IPS DF 4.7 (cell line): Measurements from ENCODE around the gene CRADD.
"Not testable (repeated sequence)": the region's sequence is repeated elsewhere in the genome, so short reads cannot be mapped to it uniquely, and the experiment has no call there.

ENCODE experiments used
- DNase-seq: peaks from one replicate; pipeline ENCODE4 v3.0.0-alpha.2; 2013; ENCODE audit warnings: low spot score; ENCODE audit errors: extremely low read depth

Gene CRADD

DNA sequence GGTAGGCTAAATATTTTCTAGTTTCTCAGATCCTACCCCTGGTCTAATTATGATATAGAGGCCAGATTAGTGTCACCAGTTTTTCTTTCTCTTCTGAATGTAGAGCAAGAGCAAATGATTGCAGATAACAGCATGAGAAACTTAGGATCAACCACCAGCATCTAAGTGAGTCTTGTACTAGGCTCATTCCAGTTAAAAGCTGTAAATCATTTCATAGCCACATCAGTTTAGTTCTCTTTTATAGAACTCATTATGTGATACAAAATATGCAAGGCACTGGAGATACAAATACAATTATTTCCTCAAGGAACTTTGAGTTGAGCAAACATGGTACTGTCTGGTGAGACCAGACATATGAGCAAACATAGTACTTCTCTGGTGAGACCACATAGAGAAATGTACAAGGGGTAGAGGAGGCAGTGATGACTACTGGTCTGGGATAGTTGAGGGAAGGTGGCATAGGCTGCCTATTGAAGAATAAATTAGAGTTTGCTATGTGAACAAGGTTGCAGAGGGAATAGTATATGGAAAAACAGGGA is 59.5 kb downstream of the CRADD start:
- no peak for DNase-seq

DNA sequence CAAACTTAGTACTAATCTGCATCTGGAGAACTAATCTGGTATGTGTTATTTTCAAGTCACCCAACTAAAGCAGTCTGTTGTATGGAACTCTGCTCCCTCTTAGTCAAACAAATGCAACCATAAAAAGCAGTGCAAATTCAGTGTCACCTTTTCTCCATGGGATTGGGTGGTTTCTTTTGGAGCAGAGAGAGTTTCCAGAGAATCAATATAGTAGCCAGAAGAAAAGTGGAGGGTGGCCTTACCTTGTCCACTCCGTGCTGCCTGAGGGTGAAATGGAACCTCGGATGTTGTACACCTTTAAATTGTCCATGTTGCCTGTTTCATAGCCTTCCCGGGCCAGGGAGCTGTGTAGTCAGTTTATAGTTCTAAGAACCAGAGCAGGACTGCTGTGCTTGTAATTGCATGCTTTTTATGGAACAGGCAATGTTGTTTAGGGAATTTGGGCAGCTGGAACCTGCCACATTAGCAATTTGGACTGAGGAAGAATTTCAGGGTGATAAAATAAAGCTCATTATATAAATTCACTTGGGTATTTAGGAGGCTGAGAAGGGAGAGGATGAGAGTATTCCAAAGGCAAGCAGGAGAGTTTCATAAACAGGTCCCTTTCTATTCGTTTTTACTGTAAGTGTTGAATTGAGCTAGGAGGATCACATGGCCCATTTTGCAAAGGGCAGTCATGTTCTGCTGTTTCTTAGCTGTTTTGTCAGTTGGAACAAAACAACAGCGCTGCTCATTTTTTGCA is 60.5 kb downstream of the CRADD start:
- DNase-seq = no peak

DNA sequence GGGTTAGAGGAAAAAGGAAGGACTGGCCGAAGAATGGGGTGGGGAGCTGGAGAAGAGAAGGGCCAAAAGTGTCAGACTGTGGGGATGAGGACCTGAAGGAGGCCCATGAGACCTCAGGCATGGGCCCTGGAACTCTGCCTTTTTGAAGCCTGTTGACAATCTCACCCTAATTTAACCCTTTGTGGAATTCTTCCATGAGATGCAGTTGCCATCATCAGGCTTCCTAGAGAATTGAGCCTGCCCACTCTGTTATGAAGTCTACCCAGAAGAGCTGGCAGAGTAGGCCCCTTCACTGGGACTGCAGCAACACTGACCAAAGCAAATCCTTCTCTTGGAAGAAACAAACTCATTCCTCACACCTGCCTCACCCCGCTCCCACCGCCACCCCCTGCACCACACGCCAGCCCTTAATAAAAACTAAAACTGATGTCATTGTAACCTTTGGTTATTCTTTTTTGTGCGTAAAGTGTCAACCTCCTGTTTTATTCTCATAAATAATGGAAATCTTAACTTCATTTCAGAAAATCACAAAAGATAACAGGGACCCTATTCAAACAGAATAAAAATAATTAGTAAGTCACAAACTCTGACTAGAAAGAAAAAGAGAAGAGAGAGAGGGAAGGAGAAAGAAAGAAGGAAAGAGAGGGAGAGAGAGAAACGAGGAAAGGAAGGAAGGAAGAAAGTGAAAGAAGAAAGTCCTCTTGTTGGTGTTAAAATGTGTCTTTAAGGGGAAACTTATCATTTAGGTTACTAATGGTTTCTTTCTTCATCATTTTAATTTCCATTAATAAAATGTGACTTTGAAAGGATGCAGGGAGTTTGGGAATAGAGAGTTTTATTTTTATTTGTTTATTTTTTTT is 61.3 kb downstream of the CRADD start:
- DNase-seq = no peak

DNA sequence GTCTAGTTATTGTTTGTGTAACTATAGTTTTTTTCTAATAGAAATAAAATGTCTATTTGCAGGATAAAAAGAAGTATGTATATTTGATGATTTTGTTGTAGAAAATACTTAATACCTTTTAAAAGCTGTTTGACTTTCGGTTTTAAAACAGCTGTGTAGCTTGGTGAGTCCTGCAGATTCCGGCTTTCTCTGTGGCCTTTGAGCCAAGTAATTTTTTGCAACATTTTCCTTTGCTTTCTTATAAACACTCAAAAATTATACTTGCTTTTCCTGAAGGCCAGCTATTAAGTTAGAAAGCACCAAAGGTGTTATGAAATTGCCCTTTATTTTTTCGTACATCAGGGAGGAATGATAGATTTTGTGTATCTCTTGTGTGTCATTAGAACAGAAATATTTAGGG is 63.6 kb downstream of the CRADD start:
- DNase-seq = no peak

DNA sequence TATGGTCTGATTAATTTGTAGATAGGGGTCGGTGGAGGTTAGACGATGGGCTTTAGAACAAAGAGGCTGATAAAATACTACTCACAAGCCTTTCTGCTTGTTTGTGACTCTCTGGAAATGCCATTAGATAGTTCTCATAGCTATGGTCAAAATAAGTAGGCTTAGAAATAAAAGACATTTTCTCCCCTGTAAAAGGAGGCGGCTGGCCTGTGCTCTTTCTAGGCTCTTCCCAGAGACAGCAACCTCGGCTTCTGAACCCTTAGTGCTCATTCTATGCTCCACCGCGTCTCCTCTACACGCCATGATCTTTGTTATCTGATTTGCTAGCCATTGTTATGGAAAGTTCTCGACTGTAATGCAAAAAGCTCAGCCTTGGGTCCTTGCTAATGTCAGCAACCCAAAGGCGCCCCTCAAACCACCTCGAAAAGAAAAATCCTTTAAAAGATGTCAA is 64.5 kb downstream of the CRADD start:
- peak; percentile 95 for DNase-seq

DNA sequence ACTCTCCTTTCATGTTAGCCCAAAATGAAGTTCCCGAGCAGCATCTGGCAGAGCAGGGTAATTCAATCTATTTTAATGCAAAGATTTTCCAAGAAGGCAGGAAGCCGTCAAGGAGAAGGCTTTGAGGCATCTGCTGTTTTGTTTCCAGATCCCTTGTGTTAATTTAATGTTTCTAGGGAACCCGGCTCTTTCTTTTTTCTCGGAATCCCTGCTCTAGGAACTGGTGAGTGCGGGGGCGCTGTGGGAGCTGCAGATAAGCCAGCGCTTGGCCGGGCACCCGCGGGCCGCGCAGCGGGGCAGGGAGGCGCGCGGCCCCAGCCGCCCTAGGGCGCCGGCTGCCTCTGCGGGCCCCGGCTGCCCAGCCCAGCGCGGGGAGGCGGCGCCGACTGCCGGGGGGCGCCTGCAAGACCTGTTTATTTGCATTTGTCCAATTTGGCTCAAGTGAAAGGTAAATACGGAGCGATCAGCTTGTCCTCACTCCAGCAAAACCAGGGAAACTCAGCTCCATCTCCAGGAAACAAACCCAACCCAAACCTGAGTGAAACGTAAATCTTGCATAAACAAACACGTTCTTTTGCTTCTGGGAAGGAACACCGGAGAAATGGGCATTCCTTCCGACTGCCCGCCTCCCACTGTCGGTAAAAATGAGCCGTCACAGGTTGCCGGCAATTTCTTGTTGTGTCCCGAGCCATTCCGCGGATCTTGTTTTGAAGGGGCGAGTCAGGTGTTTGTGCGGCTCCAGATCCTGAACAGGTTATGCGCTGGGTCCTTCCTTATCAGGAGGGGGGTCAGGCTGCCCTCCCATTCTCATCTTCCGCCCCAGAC is 65.1 kb downstream of the CRADD start:
- DNase-seq = no peak

DNA sequence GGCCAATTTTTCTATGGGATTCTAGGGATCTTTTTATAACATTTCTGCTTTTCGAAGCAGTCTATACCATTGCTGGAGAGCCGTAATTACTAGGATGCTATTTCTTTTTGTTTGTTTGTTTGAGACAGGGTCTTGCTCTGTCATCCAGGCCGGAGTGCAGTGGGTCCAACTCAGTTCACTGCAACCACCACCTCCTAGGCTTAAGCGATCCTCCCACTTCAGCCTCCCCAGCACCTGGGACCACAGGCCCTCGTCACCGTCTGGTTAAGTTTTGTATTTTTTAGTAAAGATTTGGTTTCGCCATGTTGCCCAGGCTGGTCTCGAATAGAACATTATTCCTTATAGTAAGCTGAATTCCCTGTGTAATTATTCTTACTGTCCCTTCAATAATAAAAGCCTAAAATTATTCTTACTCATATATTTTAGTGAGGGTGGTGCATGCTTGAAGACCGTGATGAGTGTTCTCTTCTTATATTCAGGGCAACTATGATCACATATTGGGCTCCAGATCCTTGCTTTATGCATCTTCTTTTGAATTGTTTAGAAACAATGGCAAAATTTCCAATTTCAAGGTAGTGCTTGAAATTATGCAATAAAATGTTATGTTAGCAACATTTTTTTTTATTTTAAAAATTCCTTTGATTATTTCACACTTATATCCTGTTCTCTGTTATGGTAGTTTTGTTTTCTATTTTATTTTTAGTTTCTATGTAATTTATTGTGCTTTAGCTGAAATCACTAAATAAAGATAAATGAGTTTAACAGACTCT is 66.2 kb downstream of the CRADD start:
- DNase-seq = no peak

DNA sequence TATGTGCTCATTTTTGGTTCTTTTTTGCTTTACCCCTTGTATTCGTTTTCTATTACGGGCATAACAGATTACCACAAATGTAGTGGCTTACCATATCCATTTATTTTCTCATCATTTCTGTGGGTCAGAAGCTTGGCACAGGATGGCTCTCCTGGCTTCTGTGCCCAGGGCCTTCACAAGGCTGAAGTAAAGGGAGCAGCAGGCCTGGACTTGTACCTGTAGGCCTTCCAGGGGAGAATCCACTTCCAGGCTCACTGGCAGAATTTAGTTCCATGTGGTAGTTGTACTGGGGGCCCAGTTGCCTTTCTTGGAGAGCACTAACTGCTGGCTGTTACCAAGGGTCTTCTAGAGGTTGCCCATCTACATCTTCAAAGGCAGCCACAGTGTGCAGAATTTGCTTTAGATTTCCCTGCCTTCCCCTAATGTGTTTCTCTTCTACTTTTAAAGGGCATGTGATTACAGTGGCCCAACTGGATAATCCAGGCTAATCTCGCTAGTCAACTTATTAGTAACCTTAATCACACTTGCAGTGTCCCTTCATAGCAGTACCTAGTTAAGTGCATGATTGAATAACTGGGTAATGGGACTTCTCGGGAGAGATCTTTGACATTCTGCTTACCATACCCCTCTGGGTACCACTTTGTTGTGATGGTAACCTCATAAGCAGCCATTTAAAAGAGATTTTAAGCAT is 67.0 kb downstream of the CRADD start:
- DNase-seq = no peak

DNA sequence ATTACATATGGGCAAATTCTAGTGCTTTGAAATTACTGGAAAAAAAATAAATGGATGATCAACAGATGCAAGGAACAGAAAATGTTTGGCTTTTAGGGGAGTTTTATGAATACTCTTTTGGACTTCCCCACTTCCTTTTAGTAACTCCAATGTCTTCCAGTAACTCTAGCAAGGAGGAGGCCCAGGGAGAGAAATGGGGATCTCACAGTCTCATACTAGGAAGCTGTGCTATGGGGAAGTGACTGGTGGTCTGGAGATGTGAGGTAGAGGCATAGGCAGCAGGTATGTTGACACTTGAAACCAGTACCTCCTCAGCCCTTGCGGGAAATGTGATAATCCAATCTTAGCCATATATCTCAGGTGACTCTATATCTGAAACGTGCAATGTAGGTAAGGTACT is 68.1 kb downstream of the CRADD start:
- DNase-seq = no peak

DNA sequence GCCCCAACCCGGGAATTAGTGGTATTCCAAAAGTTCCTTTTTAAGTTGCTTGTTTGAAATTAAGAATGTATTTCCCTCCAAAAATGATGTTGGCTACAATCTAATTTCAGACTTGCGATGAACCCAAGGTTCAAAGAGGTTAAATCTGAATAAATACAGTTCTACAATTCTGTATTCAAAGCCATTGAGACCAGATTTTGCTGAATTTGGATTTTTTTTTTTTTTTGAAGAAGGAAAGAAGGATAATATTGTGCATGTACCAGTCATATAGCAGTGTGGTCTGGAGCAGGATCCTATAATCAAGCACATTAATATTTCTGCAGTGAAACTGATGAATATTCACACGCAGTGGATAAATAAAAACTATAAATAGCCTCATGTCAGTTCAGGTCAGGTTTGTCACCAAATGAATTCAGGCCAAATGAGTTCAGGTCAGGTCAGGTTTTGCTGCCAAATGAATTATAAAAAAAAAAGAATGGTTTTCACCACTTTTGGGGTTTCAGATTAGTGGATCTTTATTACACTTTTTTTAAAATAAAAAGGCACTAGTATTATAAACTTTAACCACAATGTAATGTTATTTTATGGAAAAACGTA is 69.5 kb downstream of the CRADD start:
- DNase-seq = no peak

DNA sequence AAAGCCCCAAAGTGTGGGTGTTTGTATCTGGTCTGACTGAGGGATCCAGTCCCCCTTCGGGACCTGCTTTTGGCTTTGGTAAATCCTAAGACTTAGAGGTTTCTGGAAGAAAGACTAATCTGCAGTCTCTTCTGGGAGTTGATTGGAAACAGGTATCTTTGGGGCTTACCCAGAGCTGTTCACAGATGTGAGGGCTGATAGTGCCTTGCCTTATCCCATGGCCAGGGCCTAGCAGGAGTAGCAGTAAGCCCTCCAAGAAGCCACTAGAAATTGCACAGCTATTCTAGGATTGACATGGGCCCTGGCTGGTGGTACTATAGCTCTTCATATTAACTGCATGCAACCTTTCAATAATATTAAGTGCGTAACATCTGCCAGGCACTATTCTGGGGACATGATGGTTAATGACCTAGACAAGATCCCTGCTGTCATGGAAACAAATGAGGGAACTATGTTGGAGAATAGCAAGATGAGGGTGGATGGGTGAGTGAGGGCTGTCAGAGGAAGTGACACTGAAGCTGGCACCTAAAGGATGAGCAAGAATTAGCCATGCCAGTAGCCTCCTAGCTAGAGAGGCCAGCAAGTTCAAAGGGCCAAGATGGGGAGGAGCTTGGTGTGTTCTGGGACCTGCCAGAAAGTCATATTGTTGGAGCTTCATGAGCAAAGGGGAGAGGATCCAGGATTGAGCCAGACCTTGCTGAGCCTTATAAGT is 71.7 kb downstream of the CRADD start:
- DNase-seq = no peak

DNA sequence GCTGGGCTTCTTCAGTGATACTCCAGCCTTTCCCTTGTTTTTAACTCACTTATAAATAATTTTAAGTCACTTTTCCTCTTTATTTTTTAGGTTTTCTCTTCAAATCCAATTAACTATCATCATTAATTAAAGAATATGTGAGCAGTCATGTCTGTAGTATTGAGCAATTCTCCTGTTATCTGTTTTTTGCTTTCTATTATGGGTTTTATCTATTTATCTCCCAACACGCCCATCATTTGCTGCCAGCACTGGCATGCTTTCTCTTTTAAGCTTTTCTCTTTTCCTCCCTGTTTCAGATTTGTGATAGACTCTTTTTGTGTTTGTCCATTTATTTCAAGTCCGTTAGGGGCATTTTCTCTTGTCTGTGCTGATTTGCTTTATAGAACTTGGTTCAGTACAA is 72.3 kb downstream of the CRADD start:
- no peak for DNase-seq

DNA sequence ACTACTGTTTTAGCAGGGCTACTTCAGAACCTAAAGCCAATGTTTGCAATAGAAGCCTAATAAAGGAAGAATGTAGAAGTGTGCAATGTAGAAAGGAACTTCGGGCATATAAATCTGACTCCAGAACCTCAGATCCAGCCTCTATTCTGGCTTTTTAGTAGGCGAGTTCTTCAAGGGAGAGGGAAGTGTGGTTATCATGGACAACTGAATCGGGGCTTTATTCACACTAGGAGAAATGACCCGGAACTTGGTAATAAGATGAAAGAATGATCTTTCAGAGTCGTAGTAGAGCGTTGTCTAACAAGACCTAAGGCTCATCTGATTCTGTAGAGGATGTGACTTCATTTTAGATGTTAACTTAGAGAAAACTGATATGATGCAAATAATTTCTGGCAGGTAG is 72.9 kb downstream of the CRADD start:
- no peak for DNase-seq

DNA sequence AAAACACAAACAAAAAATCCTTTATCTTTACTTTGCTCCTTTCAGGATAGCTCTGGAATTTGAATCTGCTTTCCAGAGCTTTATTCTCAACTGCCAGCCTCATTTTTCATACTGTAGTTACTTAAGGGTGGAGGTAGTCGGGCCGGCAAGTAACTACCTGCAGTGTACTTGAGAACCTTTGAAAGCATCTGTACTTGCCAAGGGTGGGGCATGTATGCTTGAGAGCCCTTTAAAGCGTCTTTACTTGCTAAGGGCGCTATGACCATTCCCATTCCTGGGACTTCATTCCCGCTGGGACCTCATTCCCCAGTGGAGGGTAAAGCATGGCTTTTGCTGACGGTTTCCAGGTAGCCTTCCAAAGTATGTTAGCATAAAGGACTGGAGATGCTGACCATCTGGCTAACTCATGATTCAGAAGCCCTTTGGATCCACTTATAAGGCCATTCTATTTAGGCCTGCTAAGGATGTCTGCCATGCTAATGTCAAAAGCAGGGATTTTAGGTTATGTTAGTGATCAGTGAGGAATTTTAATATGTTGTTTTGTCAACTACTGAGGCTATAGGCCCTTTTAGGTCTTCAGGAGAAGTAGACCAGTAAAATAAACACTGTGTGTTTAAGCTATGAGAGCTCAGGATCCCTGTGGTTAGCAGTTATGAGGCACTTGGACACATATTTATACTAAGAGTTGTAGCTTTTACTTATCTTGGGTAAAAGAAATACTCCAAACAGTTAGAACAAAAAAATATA is 74.9 kb downstream of the CRADD start:
- DNase-seq = no peak

DNA sequence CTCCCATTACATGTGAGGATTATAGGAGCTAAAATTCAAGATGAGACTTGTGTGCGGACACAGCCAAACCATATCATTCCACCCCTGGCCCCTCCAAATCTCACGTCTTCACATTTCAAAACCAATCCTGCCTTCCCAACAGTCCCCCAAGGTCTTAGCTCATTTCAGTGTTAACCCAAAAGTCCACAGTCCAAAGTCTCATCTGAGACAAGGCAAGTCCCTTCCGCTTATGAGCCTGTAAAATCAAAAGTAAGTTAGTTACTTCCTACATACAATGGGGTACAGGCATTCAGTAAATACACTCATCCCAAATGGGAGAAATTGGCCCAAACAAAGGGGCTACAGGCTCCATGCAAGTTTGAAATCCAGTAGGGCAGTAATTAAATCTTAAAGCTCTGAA is 76.1 kb downstream of the CRADD start:
- no peak for DNase-seq

DNA sequence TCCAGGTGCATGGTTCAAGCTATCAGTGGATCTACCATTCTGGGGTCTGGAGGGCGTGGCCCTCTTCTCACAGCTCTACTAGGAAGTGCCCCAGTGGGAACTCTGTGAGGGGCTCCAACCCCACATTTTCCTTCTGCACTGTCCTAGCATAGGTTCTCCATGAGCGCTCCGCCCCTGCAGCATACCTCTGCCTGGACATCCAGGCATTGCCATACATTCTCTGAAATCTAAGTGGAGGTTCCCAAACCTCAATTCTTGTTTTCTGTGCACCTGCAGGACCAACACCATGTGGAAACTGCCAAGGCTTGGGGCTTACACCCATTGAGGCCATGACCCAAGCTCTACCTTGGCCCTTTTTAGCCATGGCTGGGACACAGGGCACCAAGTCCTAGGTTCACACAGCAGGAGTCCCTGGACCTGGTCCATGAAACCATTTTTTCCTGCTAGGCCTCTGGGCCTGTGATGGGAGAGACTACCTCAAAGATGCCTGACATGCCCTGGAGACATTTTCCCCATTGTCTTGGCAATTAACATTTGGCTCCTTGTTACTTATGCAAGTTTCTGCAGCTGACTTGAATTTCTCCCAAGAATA is 76.8 kb downstream of the CRADD start:
- no peak for DNase-seq

DNA sequence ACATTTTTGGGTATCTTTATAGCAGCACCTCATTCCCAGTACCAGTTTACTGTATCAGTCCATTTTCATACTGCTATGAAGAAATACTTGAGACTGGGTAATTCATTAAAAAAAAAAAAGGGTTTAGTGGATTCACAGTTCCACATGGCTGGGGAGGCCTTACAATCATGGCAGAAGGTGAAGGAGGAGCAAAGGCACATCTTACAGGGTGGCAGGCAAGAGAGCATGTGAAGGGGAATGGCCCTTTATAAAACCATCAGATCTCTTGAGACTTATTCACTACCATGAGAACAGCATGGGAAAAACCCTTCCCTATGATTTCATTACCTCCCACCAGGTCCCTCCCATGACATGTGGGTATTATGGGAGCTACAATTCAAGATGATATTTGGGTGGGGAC is 77.7 kb downstream of the CRADD start:
- DNase-seq = not testable (repeated sequence)

DNA sequence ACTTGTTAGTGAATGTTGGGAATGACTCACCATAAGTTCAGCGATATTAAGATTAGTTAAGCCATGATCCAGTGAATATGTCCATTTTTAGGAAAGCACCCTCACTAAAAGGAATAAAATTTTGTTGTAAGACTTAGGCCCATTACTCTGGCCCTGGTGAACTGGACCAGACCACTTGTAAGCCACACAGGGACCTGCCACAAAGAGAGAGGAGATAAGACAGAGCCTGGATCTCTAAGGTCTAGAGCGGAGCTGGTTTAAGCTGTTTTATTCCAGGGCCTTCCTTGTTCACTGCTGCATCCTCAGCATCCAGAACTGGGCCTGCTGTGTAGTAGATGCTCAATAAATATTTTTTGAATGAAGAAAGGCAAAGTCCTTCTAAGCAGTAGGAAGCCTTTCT is 79.1 kb downstream of the CRADD start:
- no peak for DNase-seq
